ENCODE results near the gene DUSP28. TPM values are rescaled to one million over a fixed set of nuclear protein-coding genes. Genes with fewer than 3 reads are reported as not detected.

Gene DUSP28
- 1 to 10 TPM; 1.4 to 2.8 TPM for total RNA-seq
- 8.9 TPM for polyA plus RNA-seq (2013, experiment 1 of 2)
- 6.1 TPM for polyA plus RNA-seq (2013, experiment 2 of 2)
- long read RNA-seq, experiment 1, partial matches to known transcripts = 0 of 1 reads
- long read RNA-seq, experiment 1, other reads (novel, unspliced or antisense) = 0 of 1 reads
- long read RNA-seq, experiment 2, partial matches to known transcripts = 0 of 2 reads
- long read RNA-seq, experiment 2, other reads (novel, unspliced or antisense) = 0 of 2 reads
- long read RNA-seq, experiment 3, partial matches to known transcripts = 0 of 4 reads
- long read RNA-seq, experiment 3, other reads (novel, unspliced or antisense) = 0 of 4 reads
- long read RNA-seq, experiment 4, partial matches to known transcripts = 1 of 1 reads
- long read RNA-seq, experiment 4, other reads (novel, unspliced or antisense) = 0 of 1 reads

GRCh38 chr2:240560084-240560479 is at the start of gene DUSP28:
TSS of gene DUSP28 (plus strand) at chr2:240560357. CDS start at chr2:240560685, 328 bp downstream.
- Mint-ChIP-seq H3K27me3 (ENCODE audit: insufficient read depth) (peaks cover 25% of the 10 kb centered on the region), H3K36me3 (ENCODE audit: low read depth) (peaks cover 17% of the 10 kb centered on the region), H3K4me3 (peak within 1 kb of the TSS; percentile 64), H3K27ac (peak within 1 kb of the TSS; percentile 87), H3K9me3 (no peaks in the 10 kb centered on the region), H3K4me1 (peaks cover 9% of the 10 kb centered on the region)
- H3K4me1 ChIP-seq (ENCODE audit: control insufficient read depth, insufficient read depth, low read length) = no peaks in the 10 kb centered on the region
- no peaks in the 10 kb centered on the region for H3K27me3 ChIP-seq (ENCODE audit: control insufficient read depth, insufficient read depth, low read length, poor library complexity, severe bottlenecking)
- peak within 1 kb of the TSS; percentile 86 for H3K4me3 ChIP-seq (ENCODE audit: low read length)
- WGBS, 2 experiments (ENCODE audit: insufficient coverage in 1 of 2, insufficient read length in 1 of 2) = 0 to 1% methylated on average over 24 to 39 of the region's 39 CpGs
- H3K9me3 ChIP-seq (ENCODE audit: control insufficient read depth, low read length) = no peaks in the 10 kb centered on the region
- H3K27ac ChIP-seq (ENCODE audit: low read depth, low read length) = peak within 1 kb of the TSS; percentile 81
- peak; percentile 91 for DNase-seq
- peak within 1 kb of the TSS; percentile 60 for H3K9ac ChIP-seq (ENCODE audit: extremely low read depth, low read length, poor library complexity, severe bottlenecking)
- H3K36me3 ChIP-seq (ENCODE audit: control insufficient read depth, insufficient read depth, low read length) = peaks cover 9% of the 10 kb centered on the region
- TF ChIP-seq, protein P1, sequence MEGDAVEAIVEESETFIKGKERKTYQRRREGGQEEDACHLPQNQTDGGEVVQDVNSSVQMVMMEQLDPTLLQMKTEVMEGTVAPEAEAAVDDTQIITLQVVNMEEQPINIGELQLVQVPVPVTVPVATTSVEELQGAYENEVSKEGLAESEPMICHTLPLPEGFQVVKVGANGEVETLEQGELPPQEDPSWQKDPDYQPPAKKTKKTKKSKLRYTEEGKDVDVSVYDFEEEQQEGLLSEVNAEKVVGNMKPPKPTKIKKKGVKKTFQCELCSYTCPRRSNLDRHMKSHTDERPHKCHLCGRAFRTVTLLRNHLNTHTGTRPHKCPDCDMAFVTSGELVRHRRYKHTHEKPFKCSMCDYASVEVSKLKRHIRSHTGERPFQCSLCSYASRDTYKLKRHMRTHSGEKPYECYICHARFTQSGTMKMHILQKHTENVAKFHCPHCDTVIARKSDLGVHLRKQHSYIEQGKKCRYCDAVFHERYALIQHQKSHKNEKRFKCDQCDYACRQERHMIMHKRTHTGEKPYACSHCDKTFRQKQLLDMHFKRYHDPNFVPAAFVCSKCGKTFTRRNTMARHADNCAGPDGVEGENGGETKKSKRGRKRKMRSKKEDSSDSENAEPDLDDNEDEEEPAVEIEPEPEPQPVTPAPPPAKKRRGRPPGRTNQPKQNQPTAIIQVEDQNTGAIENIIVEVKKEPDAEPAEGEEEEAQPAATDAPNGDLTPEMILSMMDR (conservative IDR thresholded peaks at IDR 0.05) = no peak

- no peak overlapping the region for H3K27ac ChIP-seq (ENCODE audit: low read depth, low read length)
- H3K27me3 Mint-ChIP-seq (ENCODE audit: insufficient read depth) = peaks cover 3% of the 10 kb centered on the region
- peak; percentile 22 for DNase-seq
- TF ChIP-seq, protein P1 (conservative IDR thresholded peaks at IDR 0.05) = no peak
- no peaks in the 10 kb centered on the region for H3K36me3 Mint-ChIP-seq (ENCODE audit: low read depth)
- no peaks in the 10 kb centered on the region for H3K9me3 Mint-ChIP-seq
- H3K9me3 ChIP-seq (ENCODE audit: control insufficient read depth, low read length) = no peaks in the 10 kb centered on the region
- H3K4me3 Mint-ChIP-seq = no peak overlapping the region
- no peaks in the 10 kb centered on the region for H3K4me1 ChIP-seq (ENCODE audit: control insufficient read depth, insufficient read depth, low read length)
- no peak overlapping the region for H3K4me3 ChIP-seq (ENCODE audit: low read length)
- no peak overlapping the region for H3K9ac ChIP-seq (ENCODE audit: extremely low read depth, low read length, poor library complexity, severe bottlenecking)
- H3K27me3 ChIP-seq (ENCODE audit: control insufficient read depth, insufficient read depth, low read length, poor library complexity, severe bottlenecking) = no peaks in the 10 kb centered on the region
- H3K27ac Mint-ChIP-seq = no peak overlapping the region
- H3K4me1 Mint-ChIP-seq = no peaks in the 10 kb centered on the region
- no peaks in the 10 kb centered on the region for H3K36me3 ChIP-seq (ENCODE audit: control insufficient read depth, insufficient read depth, low read length)
- 87 to 88% methylated on average over 7 to 12 of the region's 12 CpGs for WGBS, 2 experiments (ENCODE audit: insufficient coverage in 1 of 2, insufficient read length in 1 of 2)
Measured at GRCh38 chr2:240510513-240511210, 49.5 kb upstream of the DUSP28 start.

DNA sequence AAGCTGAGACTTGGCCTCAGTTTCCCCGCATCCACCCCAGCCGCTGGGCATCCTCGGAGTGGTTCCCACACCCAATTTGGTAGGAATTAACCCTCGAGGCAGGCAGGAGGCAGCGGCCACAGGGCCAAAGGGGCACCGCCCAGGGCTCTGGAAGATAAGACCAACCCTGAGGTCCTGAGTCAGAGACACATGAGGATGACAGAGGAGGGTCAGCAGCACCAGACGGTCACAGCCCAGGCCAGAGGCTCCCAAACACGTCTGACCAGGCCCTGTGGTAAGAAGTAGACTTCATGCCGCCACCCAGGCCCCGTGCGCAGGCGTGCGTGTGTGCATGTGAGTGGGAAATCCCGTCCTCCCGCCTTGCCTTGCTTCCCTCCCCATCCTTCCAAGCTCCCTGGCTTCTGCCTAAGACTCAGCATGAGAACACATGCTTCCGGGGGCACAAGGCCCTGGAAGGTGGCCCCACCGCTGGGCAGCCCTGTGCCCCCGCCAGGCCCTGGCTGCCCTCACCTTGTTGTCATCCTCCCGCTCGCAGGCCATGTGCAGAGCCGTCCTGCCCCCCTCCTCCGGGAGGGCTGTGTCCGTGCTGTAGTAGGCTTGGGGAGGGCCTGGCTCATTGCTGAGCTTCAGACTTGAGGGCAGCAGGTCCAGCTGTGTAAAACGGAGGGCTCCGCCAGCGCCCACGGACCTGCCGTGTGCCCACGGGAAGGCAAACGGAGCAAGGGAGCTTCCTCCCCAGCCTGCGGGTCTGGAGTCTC is 48.6 kb upstream of the DUSP28 start:
- H3K27ac ChIP-seq (ENCODE audit: low read depth, low read length) = no peak overlapping the region
- no peaks in the 10 kb centered on the region for H3K4me1 ChIP-seq (ENCODE audit: control insufficient read depth, insufficient read depth, low read length)
- no peaks in the 10 kb centered on the region for H3K4me1 Mint-ChIP-seq
- H3K9me3 ChIP-seq (ENCODE audit: control insufficient read depth, low read length) = no peaks in the 10 kb centered on the region
- H3K27me3 ChIP-seq (ENCODE audit: control insufficient read depth, insufficient read depth, low read length, poor library complexity, severe bottlenecking) = no peaks in the 10 kb centered on the region
- no peak overlapping the region for H3K4me3 ChIP-seq (ENCODE audit: low read length)
- H3K9me3 Mint-ChIP-seq = no peaks in the 10 kb centered on the region
- no peak overlapping the region for H3K4me3 Mint-ChIP-seq
- H3K27me3 Mint-ChIP-seq (ENCODE audit: insufficient read depth) = peaks cover 5% of the 10 kb centered on the region
- no peak overlapping the region for H3K9ac ChIP-seq (ENCODE audit: extremely low read depth, low read length, poor library complexity, severe bottlenecking)
- 89 to 97% methylated on average over 14 to 31 of the region's 31 CpGs for WGBS, 2 experiments (ENCODE audit: insufficient coverage in 1 of 2, insufficient read length in 1 of 2)
- no peaks in the 10 kb centered on the region for H3K36me3 Mint-ChIP-seq (ENCODE audit: low read depth)
- no peaks in the 10 kb centered on the region for H3K36me3 ChIP-seq (ENCODE audit: control insufficient read depth, insufficient read depth, low read length)
- TF ChIP-seq, protein P1 (conservative IDR thresholded peaks at IDR 0.05) = no peak
- peak; percentile 40 for DNase-seq
- no peak overlapping the region for H3K27ac Mint-ChIP-seq

All from endodermal cell (in vitro differentiated cells).